Thoracic aorta (tissue), 2 donors: ENCODE results near the gene RSL24D1. TPM values are rescaled to one million over a fixed set of nuclear protein-coding genes. Genes with fewer than 3 reads are reported as not detected.
A peak's percentile ranks its signal among the peaks of the same experiment; 100 is the strongest.

Experiments
- ATAC-seq: fragments of 150-250 bp; one replicate; pipeline ENCODE4 v1.8.0; 2017; ENCODE audit warnings: low read depth; ENCODE audit not compliant: insufficient number of reproducible peaks, low FRiP score
- DNase-seq: peaks from one replicate; pipeline ENCODE4 v3.0.0-alpha.2; 2020; ENCODE audit warnings: low spot score
- H3K27ac ChIP-seq, 2 donors: fragments of 200-600 bp; sonication (generic); 1 replicate in 1 of 2; 2 replicates in 1 of 2; pipeline ENCODE4 v1.5.1; 2016; ENCODE audit warnings: mild to moderate bottlenecking in 2 of 2, moderate library complexity in 2 of 2
- H3K27me3 ChIP-seq: fragments of 200-600 bp; sonication (generic); replicated peaks from 2 replicates; pipeline ENCODE4 v1.6.0; 2016; ENCODE audit warnings: mild to moderate bottlenecking; ENCODE audit not compliant: insufficient read depth
- H3K36me3 ChIP-seq: fragments of 200-600 bp; sonication (generic); one replicate; pipeline ENCODE4 v1.5.1; 2016
- H3K4me1 ChIP-seq, 2 donors: fragments of 200-600 bp; sonication (generic); 1 replicate in 1 of 2; 2 replicates in 1 of 2; pipeline versions ENCODE4 v1.5.1 to v1.6.0; 2016; ENCODE audit warnings: low read depth in 2 of 2, mild to moderate bottlenecking in 1 of 2; ENCODE audit not compliant: control insufficient read depth in 1 of 2
- H3K4me3 ChIP-seq: fragments of 200-600 bp; sonication (generic); 2 replicates; pipeline ENCODE4 v1.5.1; 2016; ENCODE audit warnings: mild to moderate bottlenecking
- H3K9me3 ChIP-seq: fragments of 200-600 bp; sonication (generic); 2 replicates; pipeline ENCODE4 v1.5.1; 2016
- CTCF ChIP-seq: fragments of 200-600 bp; sonication (generic); IDR thresholded peaks from one replicate; pipeline ENCODE4 v1.5.1; 2019; ENCODE audit warnings: antibody characterized with exemption
- total RNA-seq, 2 donors: library from RNA; depleted of rRNA; stranded (reverse); fragments of >200 nt; gene quantifications; one replicate each; pipeline versions ENCODE4 v1.1.0 to v1.2.3, GENCODE V29; 2016

The RSL24D1 gene
- total RNA-seq, 2 donors from 2014 or later: 34.9 to 85.5 TPM

DNA sequence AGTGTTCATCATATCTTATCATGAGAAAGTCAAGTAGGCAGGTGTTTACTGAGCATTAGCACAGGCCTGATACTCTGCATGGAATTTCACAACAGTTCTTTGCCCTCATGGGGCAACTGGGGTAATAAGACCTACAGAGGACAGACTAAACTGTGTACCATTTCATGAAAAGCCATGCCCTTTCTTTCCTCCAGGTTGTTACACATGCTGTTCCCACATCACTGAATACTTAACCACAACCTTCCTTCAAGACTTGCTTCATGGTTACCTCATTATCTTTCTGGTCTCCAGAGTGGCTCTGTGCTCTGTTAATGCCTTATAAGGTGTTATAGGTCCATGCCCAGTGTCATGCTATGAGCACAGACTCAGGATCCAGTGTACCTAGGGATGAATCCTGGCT, 28.2 kb upstream of the RSL24D1 start:
- H3K36me3 ChIP-seq: peaks cover 12% of the 10 kb centered on the region
- no peak overlapping the region for H3K4me3 ChIP-seq
- no peak for DNase-seq
- no peak for TF ChIP-seq CTCF
- no peaks in the 10 kb centered on the region for H3K9me3 ChIP-seq
- no peaks in the 10 kb centered on the region for H3K27me3 ChIP-seq
- peaks cover 6 to 18% of the 10 kb centered on the region in 2 donors for H3K4me1 ChIP-seq
- no peak overlapping the region for H3K27ac ChIP-seq
- no peak for ATAC-seq

DNA sequence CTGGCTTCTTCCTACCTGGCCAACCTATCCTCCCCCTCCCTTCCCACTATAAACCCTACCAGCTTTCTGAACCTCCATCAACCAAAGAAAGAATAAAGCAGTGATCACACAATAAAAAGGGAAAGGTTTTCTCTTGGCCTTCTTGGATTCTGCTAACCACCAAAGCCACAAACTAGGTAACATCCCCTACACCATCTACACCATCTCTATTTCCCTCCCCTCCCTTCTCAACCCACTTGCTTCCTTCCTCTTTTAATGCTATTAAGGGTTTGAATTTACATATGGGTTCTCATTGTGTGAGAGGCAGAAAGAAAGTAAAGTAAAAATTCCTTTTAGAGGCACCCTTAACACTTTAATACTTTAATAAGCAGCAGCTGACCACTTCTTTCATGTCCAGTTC, 25.8 kb upstream of the RSL24D1 start:
- Histone ChIP-seq H3K36me3 (peaks cover 7% of the 10 kb centered on the region), H3K27ac (no peak overlapping the region), H3K4me1 (peaks cover 10 to 24% of the 10 kb centered on the region in 2 donors), H3K4me3 (no peak overlapping the region), H3K27me3 (no peaks in the 10 kb centered on the region), H3K9me3 (no peaks in the 10 kb centered on the region)
- TF ChIP-seq CTCF: no peak
- DNase-seq (no peak), ATAC-seq (no peak)

- Histone ChIP-seq H3K4me1 (peaks cover 10 to 24% of the 10 kb centered on the region in 2 donors), H3K9me3 (no peaks in the 10 kb centered on the region), H3K27me3 (no peaks in the 10 kb centered on the region), H3K36me3 (peaks cover 7% of the 10 kb centered on the region), H3K27ac (peak overlapping the region; percentile 73 to 76), H3K4me3 (no peak overlapping the region)
- ATAC-seq: peak; percentile 76
- DNase-seq: no peak
- TF ChIP-seq CTCF: no peak
Measured at GRCh38 chr15:55221090-55222011, 24.6 kb upstream of the RSL24D1 start.

DNA sequence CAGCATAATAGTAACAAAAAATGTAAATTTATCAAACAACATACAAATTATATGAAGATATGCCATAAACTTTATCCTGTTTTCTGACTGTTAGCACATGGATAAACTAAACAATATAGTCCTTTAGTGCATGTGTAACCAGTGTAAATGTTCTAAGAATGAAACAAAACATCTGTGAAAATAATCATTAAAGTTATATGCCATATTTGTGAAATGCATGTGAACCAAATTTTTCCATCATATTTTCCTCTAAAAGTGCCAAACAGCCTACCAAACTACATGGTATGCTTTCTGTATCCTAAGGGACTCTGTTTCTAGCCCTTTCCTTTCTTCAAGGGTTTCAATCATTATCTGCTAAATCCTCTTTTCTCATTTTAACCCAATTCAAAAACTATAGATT, 23.9 kb upstream of the RSL24D1 start:
- H3K4me3 ChIP-seq: no peak overlapping the region
- DNase-seq: no peak
- TF ChIP-seq CTCF: no peak
- H3K27me3 ChIP-seq: no peaks in the 10 kb centered on the region
- peaks cover 7% of the 10 kb centered on the region for H3K36me3 ChIP-seq
- H3K4me1 ChIP-seq: peaks cover 10 to 24% of the 10 kb centered on the region in 2 donors
- H3K9me3 ChIP-seq: no peaks in the 10 kb centered on the region
- peak overlapping the region; percentile 73 to 76 for H3K27ac ChIP-seq
- no peak for ATAC-seq

- H3K36me3 ChIP-seq: peaks cover 3% of the 10 kb centered on the region
- ATAC-seq (no peak), DNase-seq (no peak)
- no peaks in the 10 kb centered on the region for H3K9me3 ChIP-seq
- no peaks in the 10 kb centered on the region for H3K27me3 ChIP-seq
- TF ChIP-seq CTCF: no peak
- no peak overlapping the region for H3K4me3 ChIP-seq
- H3K4me1 ChIP-seq: peaks cover 10 to 24% of the 10 kb centered on the region in 2 donors
- H3K27ac ChIP-seq: peak overlapping the region; percentile 51 to 52
Measured at GRCh38 chr15:55218056-55218455, 21.3 kb upstream of the RSL24D1 start.
